GM23338 (cell line): Measurements from ENCODE around the gene IL11. TPM values are rescaled to one million over a fixed set of nuclear protein-coding genes. Genes with fewer than 3 reads are reported as not detected.

Experiments used
- ATAC-seq: fragments of 200-7000 bp; cut with Tn5 transposase; 3 replicates; pipeline ENCODE4 v1.9.1; 2020
- DNase-seq: peaks from one replicate; pipeline ENCODE4 v3.0.0-alpha.2; 2015; ENCODE audit warnings: low spot score
- H2AFZ ChIP-seq: fragments of 200-600 bp; sonication (generic); 2 replicates; pipeline ENCODE4 v1.8.0; 2016; ENCODE audit warnings: antibody characterized with exemption, mild to moderate bottlenecking, moderate library complexity
- H3F3A ChIP-seq: fragments of 200-600 bp; sonication (generic); replicated peaks from 2 replicates; pipeline ENCODE4 v1.8.0; 2017; ENCODE audit warnings: antibody characterized with exemption, mixed run types, low read depth
- H3K27ac ChIP-seq: fragments of 200-600 bp; sonication (generic); 2 replicates; pipeline ENCODE4 v1.6.1; 2016; ENCODE audit warnings: low read depth
- H3K27me3 ChIP-seq: fragments of 200-600 bp; sonication (generic); 2 replicates; pipeline ENCODE4 v1.8.0; 2016; ENCODE audit warnings: mild to moderate bottlenecking, mixed run types, moderate library complexity; ENCODE audit not compliant: insufficient read depth
- H3K36me3 ChIP-seq: fragments of 200-600 bp; sonication (generic); 2 replicates; pipeline ENCODE4 v1.8.0; 2016; ENCODE audit warnings: mild to moderate bottlenecking; ENCODE audit not compliant: insufficient read depth
- H3K4me1 ChIP-seq: fragments of 200-600 bp; sonication (generic); 2 replicates; pipeline ENCODE4 v1.8.0; 2016; ENCODE audit warnings: mild to moderate bottlenecking, moderate library complexity; ENCODE audit not compliant: insufficient read depth
- H3K4me2 ChIP-seq: fragments of 200-600 bp; sonication (generic); 2 replicates; pipeline ENCODE4 v1.7.1; 2017; ENCODE audit warnings: mixed run types
- H3K4me3 ChIP-seq: fragments of 200-600 bp; sonication (generic); 2 replicates; pipeline ENCODE4 v1.6.1; 2016; ENCODE audit warnings: mixed run types
- H3K79me2 ChIP-seq: fragments of 200-600 bp; sonication (generic); replicated peaks from 2 replicates; pipeline ENCODE4 v1.8.0; 2017; ENCODE audit warnings: mild to moderate bottlenecking; ENCODE audit not compliant: insufficient read depth
- H3K9me2 ChIP-seq: fragments of 200-600 bp; sonication (generic); 2 replicates; pipeline ENCODE4 v1.8.0; 2017; ENCODE audit not compliant: insufficient read depth
- H4K20me1 ChIP-seq: fragments of 200-600 bp; sonication (generic); replicated peaks from 2 replicates; pipeline ENCODE4 v1.8.0; 2017; ENCODE audit warnings: mild to moderate bottlenecking; ENCODE audit not compliant: insufficient read depth
- H3K27ac Mint-ChIP-seq: 2 replicates; pipeline ENCODE4 v1.8.0; 2020; ENCODE audit warnings: inconsistent platforms, mild to moderate bottlenecking, moderate library complexity, mixed read lengths
- H3K27me3 Mint-ChIP-seq: 3 replicates; pipeline ENCODE4 v1.8.0; 2022; ENCODE audit warnings: low read depth, mild to moderate bottlenecking, moderate library complexity, mixed read lengths, inconsistent platforms; ENCODE audit not compliant: insufficient read depth, poor library complexity
- H3K36me3 Mint-ChIP-seq: 3 replicates; pipeline ENCODE4 v1.8.0; 2021; ENCODE audit warnings: low read depth, mild to moderate bottlenecking, inconsistent platforms, moderate library complexity, mixed read lengths
- H3K4me1 Mint-ChIP-seq: 3 replicates; pipeline ENCODE4 v1.8.0; 2020; ENCODE audit warnings: mild to moderate bottlenecking, inconsistent platforms, mixed read lengths
- H3K4me3 Mint-ChIP-seq: 3 replicates; pipeline ENCODE4 v1.8.0; 2021; ENCODE audit warnings: moderate library complexity, mild to moderate bottlenecking, inconsistent platforms, mixed read lengths
- H3K9me3 Mint-ChIP-seq: 3 replicates; pipeline ENCODE4 v1.8.0; 2020; ENCODE audit warnings: moderate library complexity, mild to moderate bottlenecking, inconsistent platforms, mixed read lengths
- CREB1 ChIP-seq: fragments of 250-450 bp; sonication (Bioruptor Pico); IDR thresholded peaks from 2 replicates; pipeline ENCODE4 v1.5.0; 2020; ENCODE audit warnings: low read depth, mild to moderate bottlenecking, moderate library complexity
- NANOG ChIP-seq: IDR thresholded peaks from 2 replicates; pipeline ENCODE4 v1.6.1; 2016; ENCODE audit warnings: antibody characterized with exemption, borderline replicate concordance
- POLR2AphosphoS5 ChIP-seq: IDR thresholded peaks from 2 replicates; pipeline ENCODE4 v1.6.1; 2016; ENCODE audit warnings: antibody characterized with exemption, low read depth
- REST ChIP-seq: IDR thresholded peaks from one replicate; pipeline ENCODE4 v1.6.1; 2018; ENCODE audit warnings: antibody characterized with exemption; ENCODE audit not compliant: unreplicated experiment
- polyA plus RNA-seq: library from polyadenylated mRNA; unstranded; fragments of >200 nt; fragmentation: Nextera tagmentation; extraction: Ambion mirVana; gene quantifications from 2 replicates; pipeline ENCODE4 v1.2.1, GENCODE V29; 2016
- total RNA-seq: library from RNA; depleted of rRNA; stranded (reverse); fragments of >200 nt; shearing (Covaris generic); gene quantifications from 2 replicates; pipeline ENCODE4 v1.2.3, GENCODE V29; 2014
- TF ChIP-seq, protein P1 (sequence below), 2 experiments: fragments of 200-600 bp in 1 of 2; sonication (generic) in 1 of 2; conservative IDR thresholded peaks; 2 replicates each; pipeline versions ENCODE4 v1.5.1 to v1.6.1; 2016 to 2017; ENCODE audit warnings: antibody characterized with exemption in 2 of 2, low read depth in 2 of 2, mild to moderate bottlenecking in 2 of 2, moderate library complexity in 1 of 2

Gene IL11
- total and polyA plus RNA-seq, 2 experiments from 2014 or later: 0.58 to 2.2 TPM

- TF ChIP-seq, protein P1, sequence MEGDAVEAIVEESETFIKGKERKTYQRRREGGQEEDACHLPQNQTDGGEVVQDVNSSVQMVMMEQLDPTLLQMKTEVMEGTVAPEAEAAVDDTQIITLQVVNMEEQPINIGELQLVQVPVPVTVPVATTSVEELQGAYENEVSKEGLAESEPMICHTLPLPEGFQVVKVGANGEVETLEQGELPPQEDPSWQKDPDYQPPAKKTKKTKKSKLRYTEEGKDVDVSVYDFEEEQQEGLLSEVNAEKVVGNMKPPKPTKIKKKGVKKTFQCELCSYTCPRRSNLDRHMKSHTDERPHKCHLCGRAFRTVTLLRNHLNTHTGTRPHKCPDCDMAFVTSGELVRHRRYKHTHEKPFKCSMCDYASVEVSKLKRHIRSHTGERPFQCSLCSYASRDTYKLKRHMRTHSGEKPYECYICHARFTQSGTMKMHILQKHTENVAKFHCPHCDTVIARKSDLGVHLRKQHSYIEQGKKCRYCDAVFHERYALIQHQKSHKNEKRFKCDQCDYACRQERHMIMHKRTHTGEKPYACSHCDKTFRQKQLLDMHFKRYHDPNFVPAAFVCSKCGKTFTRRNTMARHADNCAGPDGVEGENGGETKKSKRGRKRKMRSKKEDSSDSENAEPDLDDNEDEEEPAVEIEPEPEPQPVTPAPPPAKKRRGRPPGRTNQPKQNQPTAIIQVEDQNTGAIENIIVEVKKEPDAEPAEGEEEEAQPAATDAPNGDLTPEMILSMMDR (conservative IDR thresholded peaks at IDR 0.05; ENCODE audit: low read depth in 2 of 2): no peak
- TF ChIP-seq REST: no peak
These were observed 15.5 kb downstream of the IL11 start, which contains the start of gene COX6B2 (continued) for GRCh38 chr19:55354698-55355212.

GRCh38 chr19:55353803-55354697 is 16.2 kb downstream of the IL11 start:
- no peaks in the 10 kb centered on the region for H3K79me2 ChIP-seq
- H2AFZ ChIP-seq: peak overlapping the region; percentile 90
- H4K20me1 ChIP-seq: no peaks in the 10 kb centered on the region
- H3K9me2 ChIP-seq: no peaks in the 10 kb centered on the region
- H3K4me1 Mint-ChIP-seq: peaks cover 38% of the 10 kb centered on the region
- H3F3A ChIP-seq: peaks cover 19% of the 10 kb centered on the region
- no peaks in the 10 kb centered on the region for H3K36me3 Mint-ChIP-seq
- ATAC-seq (peak; percentile 80), DNase-seq (peak; percentile 89)
- peak overlapping the region; percentile 91 for H3K4me2 ChIP-seq
- no peak overlapping the region for H3K27ac ChIP-seq
- no peak for TF ChIP-seq CREB1 (CRISPR knock-in tag)
- TF ChIP-seq, protein P1 (conservative IDR thresholded peaks at IDR 0.05; ENCODE audit: low read depth in 2 of 2): no peak
- TF ChIP-seq REST: no peak
- TF ChIP-seq POLR2AphosphoS5: no peak; the same call in 1 of the 2 replicates
- TF ChIP-seq NANOG: no peak
- no peaks in the 10 kb centered on the region for H3K9me3 Mint-ChIP-seq
- H3K4me3 ChIP-seq: peak overlapping the region; percentile 75
- peaks cover 63% of the 10 kb centered on the region for H3K27me3 ChIP-seq
- no peak overlapping the region for H3K27ac Mint-ChIP-seq
- H3K36me3 ChIP-seq: no peaks in the 10 kb centered on the region
- peaks cover 67% of the 10 kb centered on the region for H3K27me3 Mint-ChIP-seq
- peak overlapping the region; percentile 72 for H3K4me3 Mint-ChIP-seq
- H3K4me1 ChIP-seq: peaks cover 28% of the 10 kb centered on the region
